ENCODE data around the gene FARP1. TPM values are rescaled to one million over a fixed set of nuclear protein-coding genes. Genes with fewer than 3 reads are reported as not detected.

FARP1 gene
- total RNA-seq, 2 donors from 2014 or later: 89.5 to 93.6 TPM

DNA sequence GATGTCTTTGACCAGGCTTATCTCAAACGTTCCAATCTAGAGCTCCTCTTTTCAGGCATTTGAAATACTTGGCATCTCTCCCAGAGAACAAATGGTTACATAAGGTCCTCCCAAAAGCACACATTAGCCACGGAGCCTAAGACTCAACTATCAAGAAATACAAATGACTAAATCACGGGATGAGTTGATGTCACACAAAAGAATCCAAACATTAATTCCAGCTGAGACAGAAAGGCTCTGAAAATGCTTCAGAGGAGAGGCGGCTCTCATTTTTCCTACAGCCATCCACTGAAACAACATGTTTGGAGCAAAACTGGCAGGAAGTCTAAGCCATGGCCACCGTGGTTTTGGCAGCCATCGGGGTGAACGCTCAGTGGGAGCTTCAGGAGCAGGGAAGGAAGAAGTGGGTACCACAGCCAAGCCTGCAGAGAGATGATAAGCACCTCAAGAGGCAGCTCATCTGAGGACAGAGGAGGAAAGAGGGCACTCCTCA is 311.5 kb downstream of the FARP1 start:
- H3K36me3 ChIP-seq (replicated peaks in 1 of 2; ENCODE audit: insufficient read depth in 1 of 2, low read depth in 2 of 2): peaks cover 0 to 5% of the 10 kb centered on the region in 2 donors
- 21 to 30% methylated on average over 7 of the region's 7 CpGs for WGBS, 2 donors

DNA sequence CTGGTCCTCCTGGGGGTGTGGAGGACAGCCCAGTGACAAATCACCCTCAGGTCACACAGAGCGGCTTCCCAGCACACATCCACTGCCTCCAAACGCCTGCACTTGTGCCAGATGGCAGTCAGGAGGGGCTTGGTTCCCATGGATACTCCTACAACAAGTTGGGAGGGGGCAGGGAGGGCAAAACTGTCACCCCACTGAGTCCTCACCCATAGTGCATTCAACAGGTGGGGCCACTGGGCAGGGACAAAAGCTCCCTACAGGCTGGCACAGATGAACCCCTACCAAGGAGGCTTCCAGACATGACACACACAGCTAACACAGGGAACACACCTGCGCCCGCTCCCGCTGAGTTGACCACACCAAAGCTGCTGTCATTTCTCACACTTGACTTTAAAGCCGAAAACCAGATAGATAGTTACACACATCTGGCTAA is 313.5 kb downstream of the FARP1 start:
- Histone ChIP-seq H3K4me1 (peaks cover 10% of the 10 kb centered on the region), H3K27me3 (no peaks in the 10 kb centered on the region), H3K4me3 (no peak overlapping the region), H3K36me3 (replicated peaks in 1 of 2; ENCODE audit: insufficient read depth in 1 of 2, low read depth in 2 of 2) (peaks cover 0 to 12% of the 10 kb centered on the region in 2 donors), H3K27ac (no peak overlapping the region), H3K9me3 (no peaks in the 10 kb centered on the region)
- peak in 2 of 4 donors; percentile 28 to 44 for DNase-seq
- intact Hi-C loops (cut with DNase I): no loop called here
- TF ChIP-seq POLR2A (IDR thresholded peaks at IDR 0.05): no peak
- TF ChIP-seq, protein P1, sequence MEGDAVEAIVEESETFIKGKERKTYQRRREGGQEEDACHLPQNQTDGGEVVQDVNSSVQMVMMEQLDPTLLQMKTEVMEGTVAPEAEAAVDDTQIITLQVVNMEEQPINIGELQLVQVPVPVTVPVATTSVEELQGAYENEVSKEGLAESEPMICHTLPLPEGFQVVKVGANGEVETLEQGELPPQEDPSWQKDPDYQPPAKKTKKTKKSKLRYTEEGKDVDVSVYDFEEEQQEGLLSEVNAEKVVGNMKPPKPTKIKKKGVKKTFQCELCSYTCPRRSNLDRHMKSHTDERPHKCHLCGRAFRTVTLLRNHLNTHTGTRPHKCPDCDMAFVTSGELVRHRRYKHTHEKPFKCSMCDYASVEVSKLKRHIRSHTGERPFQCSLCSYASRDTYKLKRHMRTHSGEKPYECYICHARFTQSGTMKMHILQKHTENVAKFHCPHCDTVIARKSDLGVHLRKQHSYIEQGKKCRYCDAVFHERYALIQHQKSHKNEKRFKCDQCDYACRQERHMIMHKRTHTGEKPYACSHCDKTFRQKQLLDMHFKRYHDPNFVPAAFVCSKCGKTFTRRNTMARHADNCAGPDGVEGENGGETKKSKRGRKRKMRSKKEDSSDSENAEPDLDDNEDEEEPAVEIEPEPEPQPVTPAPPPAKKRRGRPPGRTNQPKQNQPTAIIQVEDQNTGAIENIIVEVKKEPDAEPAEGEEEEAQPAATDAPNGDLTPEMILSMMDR (IDR thresholded peaks at IDR 0.05): no peak
- ATAC-seq: peak; percentile 9
- WGBS, 2 donors: 69 to 79% methylated on average over 6 of the region's 6 CpGs

More for the DNA sequence above, 311.5 kb downstream of the FARP1 start:
- H3K4me1 ChIP-seq: peaks cover 10% of the 10 kb centered on the region
- TF ChIP-seq, protein P1 (IDR thresholded peaks at IDR 0.05): no peak
- TF ChIP-seq POLR2A (IDR thresholded peaks at IDR 0.05): no peak
- DNase-seq (no peak), ATAC-seq (peak; percentile 64)
- peak overlapping the region in 3 of 4 donors; percentile 34 to 65 (median 63) for H3K27ac ChIP-seq
- H3K9me3 ChIP-seq: no peaks in the 10 kb centered on the region
- H3K4me3 ChIP-seq: no peak overlapping the region
- intact Hi-C loops (cut with DNase I): no loop called here
- H3K27me3 ChIP-seq: no peaks in the 10 kb centered on the region

DNA sequence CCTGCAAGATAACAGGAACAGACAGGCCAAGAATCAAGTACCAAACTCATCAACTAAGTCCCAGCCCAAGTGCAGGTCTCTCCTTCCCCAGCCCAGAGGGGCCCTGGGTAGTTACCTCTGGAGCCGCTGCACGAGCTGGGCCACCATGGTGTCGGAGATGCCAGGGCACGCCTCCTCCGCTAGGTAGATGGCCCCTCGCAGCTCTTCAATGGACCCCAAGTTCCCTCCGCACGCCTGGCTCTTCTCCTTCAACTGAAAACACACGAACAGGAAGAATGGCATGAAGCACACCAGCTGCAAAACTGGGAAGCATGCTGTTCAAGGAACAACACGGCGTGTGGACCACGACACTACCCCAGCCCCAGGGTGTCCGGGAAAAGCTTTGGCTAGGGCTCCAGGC is 314.2 kb downstream of the FARP1 start:
- 91 to 93% methylated on average over 12 to 13 of the region's 13 CpGs for WGBS, 2 donors
- Histone ChIP-seq H3K27ac (peak overlapping the region in 1 of 4 donors; percentile 9), H3K36me3 (replicated peaks in 1 of 2; ENCODE audit: insufficient read depth in 1 of 2, low read depth in 2 of 2) (peaks cover 0 to 12% of the 10 kb centered on the region in 2 donors), H3K9me3 (no peaks in the 10 kb centered on the region), H3K27me3 (no peaks in the 10 kb centered on the region), H3K4me1 (peaks cover 10% of the 10 kb centered on the region), H3K4me3 (no peak overlapping the region)
- ATAC-seq (no peak), DNase-seq (no peak)
- TF ChIP-seq, protein P1 (IDR thresholded peaks at IDR 0.05): no peak
- TF ChIP-seq POLR2A (IDR thresholded peaks at IDR 0.05): no peak
- intact Hi-C loops (cut with DNase I): no loop called here

DNA sequence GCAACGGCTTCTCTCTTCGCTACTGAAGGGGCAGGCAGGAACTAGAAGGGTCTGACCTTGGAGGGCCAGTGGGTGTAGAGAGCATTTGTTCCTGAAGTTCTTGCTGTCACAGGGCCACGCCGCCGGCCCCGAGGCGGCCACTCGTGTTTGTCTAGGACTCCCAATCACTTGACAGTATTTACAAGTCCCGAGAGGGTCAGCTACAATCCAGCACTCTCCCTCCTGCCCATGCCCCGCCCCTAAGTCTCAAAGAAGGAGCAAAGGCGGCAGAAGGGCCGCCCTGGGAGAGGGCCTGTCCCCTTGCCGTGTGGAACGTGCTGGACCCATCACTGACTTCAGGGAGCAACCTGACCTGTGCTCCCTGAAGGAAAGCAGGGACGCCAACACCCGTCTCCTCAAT is 315.5 kb downstream of the FARP1 start:
- peaks cover 0 to 12% of the 10 kb centered on the region in 2 donors for H3K36me3 ChIP-seq (replicated peaks in 1 of 2; ENCODE audit: insufficient read depth in 1 of 2, low read depth in 2 of 2)
- DNase-seq (no peak), ATAC-seq (no peak)
- 71 to 92% methylated on average over 10 to 16 of the region's 16 CpGs for WGBS, 2 donors
- TF ChIP-seq POLR2A (IDR thresholded peaks at IDR 0.05): no peak
- TF ChIP-seq, protein P1 (IDR thresholded peaks at IDR 0.05): no peak
- no peak overlapping the region for H3K4me3 ChIP-seq
- peaks cover 10% of the 10 kb centered on the region for H3K4me1 ChIP-seq
- no peaks in the 10 kb centered on the region for H3K27me3 ChIP-seq
- no peak overlapping the region for H3K27ac ChIP-seq
- intact Hi-C loops (cut with DNase I): no loop called here
- H3K9me3 ChIP-seq: no peaks in the 10 kb centered on the region

DNA sequence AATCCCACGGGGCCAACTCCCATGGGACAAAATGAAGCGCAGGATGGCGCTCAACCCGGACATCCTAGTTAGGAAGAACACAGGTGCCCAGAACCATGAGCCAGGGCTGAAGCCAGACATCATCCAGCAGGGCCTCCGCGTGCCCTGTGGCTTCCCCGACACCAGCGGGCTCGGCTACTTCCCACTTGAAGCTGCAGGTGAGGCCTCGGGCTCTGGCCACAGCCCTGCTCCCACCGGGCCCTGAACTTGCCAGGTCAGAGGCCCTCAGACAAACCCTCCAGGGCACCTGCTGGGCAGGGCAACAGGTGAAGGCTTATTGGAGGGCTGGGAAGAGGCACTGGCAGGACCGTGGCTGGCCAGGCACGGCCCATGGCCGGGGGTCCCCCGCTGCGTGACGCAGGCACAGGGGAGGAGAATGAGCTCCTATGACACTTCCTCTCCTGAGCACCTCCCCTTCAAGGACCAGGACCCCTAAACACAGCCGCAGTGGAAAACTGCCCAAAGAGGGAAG is 316.3 kb downstream of the FARP1 start:
- no peak overlapping the region for H3K4me3 ChIP-seq
- DNase-seq (no peak), ATAC-seq (no peak)
- H3K36me3 ChIP-seq (replicated peaks in 1 of 2; ENCODE audit: insufficient read depth in 1 of 2, low read depth in 2 of 2): peaks cover 0 to 12% of the 10 kb centered on the region in 2 donors
- H3K4me1 ChIP-seq: peaks cover 7% of the 10 kb centered on the region
- H3K9me3 ChIP-seq: no peaks in the 10 kb centered on the region
- no peaks in the 10 kb centered on the region for H3K27me3 ChIP-seq
- WGBS, 2 donors: 92 to 100% methylated on average over 5 to 15 of the region's 18 CpGs
- no peak overlapping the region for H3K27ac ChIP-seq
- intact Hi-C loops (cut with DNase I): no loop called here
- TF ChIP-seq POLR2A (IDR thresholded peaks at IDR 0.05): no peak
- TF ChIP-seq, protein P1 (IDR thresholded peaks at IDR 0.05): no peak

All from body of pancreas (tissue), 4 donors.